ENCODE results near the gene CRMP1. TPM values are rescaled to one million over a fixed set of nuclear protein-coding genes. Genes with fewer than 3 reads are reported as not detected.

The CRMP1 gene
- total and polyA plus RNA-seq, 2 donors (not counting 3 experiments of a cell fraction or from before 2014, with no cell fraction given), result 0.06 TPM; not detected in 1

GRCh38 chr4:5940470-5941203 lies 47.8 kb upstream of the CRMP1 start:
- CTCF ChIA-PET, result interaction anchor here (0.8 kb wide), 1 partner anchor 25 kb away, joined by 3 read pairs; no protein-coding TSS in a partner anchor
- Histone ChIP-seq H2AFZ (ENCODE audit: low read depth, low read length) (no peak overlapping the region), H3K9me1 (replicated peaks; ENCODE audit: control insufficient read depth, extremely low read depth, insufficient read depth, low read length) (no peaks in the 10 kb centered on the region), H3K9ac (replicated peaks; ENCODE audit: extremely low read depth, insufficient read depth, low read length) (no peak overlapping the region), H3K9me3 (replicated peaks; ENCODE audit: control insufficient read depth, insufficient read depth, low read length) (no peaks in the 10 kb centered on the region), H4K20me1 (replicated peaks; ENCODE audit: control insufficient read depth, extremely low read depth, insufficient read depth, low read length) (no peaks in the 10 kb centered on the region), H3K27me3 (ENCODE audit: control insufficient read depth in 2 of 2, insufficient read depth in 2 of 2, low read length in 2 of 2) (no peaks in the 10 kb centered on the region), H3K4me1 (ENCODE audit: control insufficient read depth, extremely low read depth, insufficient read depth, low read length) (no peaks in the 10 kb centered on the region), H3K4me2 (ENCODE audit: insufficient read depth, low read length) (no peak overlapping the region), H3K27ac (ENCODE audit: insufficient read depth, low read depth, low read length) (no peak overlapping the region), H3K4me3 (replicated peaks in 1 of 3; ENCODE audit: insufficient read depth in 1 of 3, low read depth in 1 of 3, low read length in 3 of 3) (no peak overlapping the region), H3K79me2 (ENCODE audit: control insufficient read depth, insufficient read depth, low read length) (no peaks in the 10 kb centered on the region), H3K36me3 (ENCODE audit: control insufficient read depth in 2 of 2, extremely low read depth in 1 of 2, insufficient read depth in 2 of 2, low read length in 2 of 2) (no peaks in the 10 kb centered on the region)
- FAIRE-seq (no peak), DNase-seq (ENCODE audit: low read depth, low spot score) (no peak)
- no peak for TF ChIP-seq EZH2 (IDR thresholded peaks at IDR 0.05; ENCODE audit: borderline replicate concordance, low read depth, low read length, severe bottlenecking)
- TF ChIP-seq FOS (IDR thresholded peaks at IDR 0.05; ENCODE audit: borderline replicate concordance, insufficient read depth, low read length), result no peak
- no peak for TF ChIP-seq MAX (IDR thresholded peaks at IDR 0.05; ENCODE audit: insufficient read depth, insufficient read length)
- no peak for TF ChIP-seq POLR2AphosphoS5 (IDR thresholded peaks at IDR 0.05; ENCODE audit: insufficient read depth, low read depth, low read length)
- no peak for TF ChIP-seq JUN (IDR thresholded peaks at IDR 0.05; ENCODE audit: borderline replicate concordance, insufficient read depth, insufficient read length, low read depth)
- no peak for TF ChIP-seq CTCF (IDR thresholded peaks at IDR 0.05; ENCODE audit: extremely low read depth in 1 of 2, insufficient read depth in 1 of 2, low read depth in 1 of 2, low read length in 2 of 2)
- TF ChIP-seq GATA2 (IDR thresholded peaks at IDR 0.05; ENCODE audit: insufficient read depth, insufficient read length, low read depth, low read length), result no peak
- no peak for TF ChIP-seq POLR2A (IDR thresholded peaks at IDR 0.05; ENCODE audit: low read depth, low read length)
- TF ChIP-seq MYC (IDR thresholded peaks at IDR 0.05; ENCODE audit: low read depth, low read length), result no peak
- no TSS peak for BruUV-seq (replicated peaks)
- dilution Hi-C loops (cut with MboI; ENCODE audit: extremely low pct_ligation_motif_present, low sequenced_read_pairs) (no loop called here), intact Hi-C loops (cut with micrococcal nuclease) (no loop called here)
- POLR2A ChIA-PET, result no interaction called here
